Activated CD8-positive, alpha-beta T cell treated with anti-CD3 and anti-CD28 coated beads, Interleukin-2, amount 10 ng/mL, durations not matched to agents 7 days and 5 days (primary cell): Measurements from ENCODE around the gene JPH2. TPM values are rescaled to one million over a fixed set of nuclear protein-coding genes. Genes with fewer than 3 reads are reported as not detected.

Experiments
- ATAC-seq: fragments of 150-1000 bp; cut with Tn5 transposase; one replicate; pipeline ENCODE4 v1.10.0; 2021; ENCODE audit warnings: moderate library complexity
- CTCF ChIA-PET: fragments of 350-600 bp; sonication (Branson Sonifier 250); formaldehyde crosslinking; loops from one replicate; lab custom pipeline; 2021; ENCODE audit warnings: antibody characterized with exemption; lab: Charles Lee
- POLR2A ChIA-PET: fragments of 350-600 bp; sonication (Branson Sonifier 250); formaldehyde crosslinking; loops from one replicate; lab custom pipeline; 2021; ENCODE audit warnings: antibody characterized with exemption; lab: Charles Lee
- DNase-seq: peaks from one replicate; pipeline ENCODE4 v3.0.0-alpha.2; 2020
- H3K27ac Mint-ChIP-seq: one replicate; pipeline ENCODE4 v1.8.0; 2021; ENCODE audit warnings: mild to moderate bottlenecking, mixed read lengths
- H3K27me3 Mint-ChIP-seq: one replicate; pipeline ENCODE4 v1.8.0; 2021; ENCODE audit warnings: low read depth, mixed read lengths
- H3K36me3 Mint-ChIP-seq: one replicate; pipeline ENCODE4 v1.8.0; 2021; ENCODE audit warnings: low read depth, mixed read lengths
- H3K4me1 Mint-ChIP-seq: one replicate; pipeline ENCODE4 v1.8.0; 2021; ENCODE audit warnings: low read depth, mixed read lengths
- H3K4me3 Mint-ChIP-seq: one replicate; pipeline ENCODE4 v1.8.0; 2021; ENCODE audit warnings: mild to moderate bottlenecking, mixed read lengths
- H3K9me3 Mint-ChIP-seq: one replicate; pipeline ENCODE4 v1.8.0; 2022; ENCODE audit warnings: mixed read lengths; ENCODE audit not compliant: insufficient read depth
- total RNA-seq, 2 experiments: library from RNA; stranded (reverse); gene quantifications; one replicate each; pipeline ENCODE4 v1.2.3, GENCODE V29; 2021

The JPH2 gene
- total RNA-seq, 2 experiments from 2014 or later = 0.10 TPM; not detected in 1

DNA sequence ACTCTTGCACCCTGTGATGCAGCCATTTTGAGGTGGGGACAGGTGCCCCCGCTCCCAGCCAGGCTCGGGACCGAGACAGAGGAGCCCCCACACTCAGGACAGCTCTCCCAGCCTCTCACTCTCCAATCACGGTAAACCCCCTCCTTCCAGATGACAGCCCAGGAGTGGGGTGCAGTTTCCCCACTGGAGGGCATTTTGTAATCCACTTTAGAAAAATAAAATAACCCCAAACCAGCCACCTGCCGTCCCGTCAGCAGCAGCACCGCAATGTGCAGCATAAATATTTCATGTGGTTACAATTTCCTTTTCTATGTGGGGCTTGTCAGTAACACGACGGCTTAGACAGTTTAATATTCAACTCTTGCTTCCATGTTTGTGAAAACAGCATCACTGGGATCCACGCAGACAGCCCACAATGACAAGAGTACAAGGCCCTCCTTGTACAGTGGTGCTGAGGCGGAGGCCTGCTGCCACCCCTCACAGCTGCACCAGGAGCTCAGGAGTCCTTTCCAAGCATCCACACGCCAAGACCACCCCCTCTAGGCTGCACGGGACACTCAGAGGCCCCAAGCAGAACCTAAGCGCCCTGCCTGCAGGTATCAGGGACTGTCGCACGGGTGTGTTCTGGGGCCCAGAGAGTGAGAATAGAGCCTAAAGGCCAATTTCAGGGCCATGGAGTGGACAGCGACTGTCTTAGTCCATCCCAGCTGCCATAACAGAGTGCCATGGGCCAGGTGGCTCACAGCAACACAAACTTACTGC is 116.7 kb downstream of the JPH2 start:
- POLR2A ChIA-PET = interaction anchor here (1.3 to 3.3 kb wide), 6 partner anchors 9 to 613 kb away, joined by 3 to 22 read pairs (median 6); no protein-coding TSS in a partner anchor
- ATAC-seq = peak; percentile 34

GRCh38 chr20:44069203-44070011 is 117.6 kb downstream of the JPH2 start:
- Mint-ChIP-seq H3K27me3 (peaks cover 17% of the 10 kb centered on the region), H3K9me3 (no peaks in the 10 kb centered on the region), H3K4me1 (peaks cover 74% of the 10 kb centered on the region), H3K4me3 (peak overlapping the region; percentile 72), H3K27ac (peak overlapping the region; percentile 93), H3K36me3 (peaks cover 2% of the 10 kb centered on the region)
- ATAC-seq (peak; percentile 63), DNase-seq (peak; percentile 88)
- ChIA-PET CTCF (interaction anchor here (0.7 to 3.8 kb wide), 11 partner anchors 10 to 319 kb away, joined by 3 to 19 read pairs (median 6); no protein-coding TSS in a partner anchor), POLR2A (interaction anchor here (1.3 to 3.3 kb wide), 6 partner anchors 10 to 612 kb away, joined by 3 to 22 read pairs (median 6); no protein-coding TSS in a partner anchor)

More for the DNA sequence above, 116.7 kb downstream of the JPH2 start:
- CTCF ChIA-PET = interaction anchor here (1.2 to 3.8 kb wide), 6 partner anchors 10 to 320 kb away, joined by 3 to 19 read pairs (median 12); no protein-coding TSS in a partner anchor
- no peaks in the 10 kb centered on the region for H3K36me3 Mint-ChIP-seq
- peak; percentile 64 for DNase-seq
- peak overlapping the region; percentile 93 for H3K27ac Mint-ChIP-seq
- H3K4me3 Mint-ChIP-seq = peak overlapping the region; percentile 72
- peaks cover 14% of the 10 kb centered on the region for H3K27me3 Mint-ChIP-seq
- H3K4me1 Mint-ChIP-seq = peaks cover 84% of the 10 kb centered on the region
- H3K9me3 Mint-ChIP-seq = no peaks in the 10 kb centered on the region

DNA sequence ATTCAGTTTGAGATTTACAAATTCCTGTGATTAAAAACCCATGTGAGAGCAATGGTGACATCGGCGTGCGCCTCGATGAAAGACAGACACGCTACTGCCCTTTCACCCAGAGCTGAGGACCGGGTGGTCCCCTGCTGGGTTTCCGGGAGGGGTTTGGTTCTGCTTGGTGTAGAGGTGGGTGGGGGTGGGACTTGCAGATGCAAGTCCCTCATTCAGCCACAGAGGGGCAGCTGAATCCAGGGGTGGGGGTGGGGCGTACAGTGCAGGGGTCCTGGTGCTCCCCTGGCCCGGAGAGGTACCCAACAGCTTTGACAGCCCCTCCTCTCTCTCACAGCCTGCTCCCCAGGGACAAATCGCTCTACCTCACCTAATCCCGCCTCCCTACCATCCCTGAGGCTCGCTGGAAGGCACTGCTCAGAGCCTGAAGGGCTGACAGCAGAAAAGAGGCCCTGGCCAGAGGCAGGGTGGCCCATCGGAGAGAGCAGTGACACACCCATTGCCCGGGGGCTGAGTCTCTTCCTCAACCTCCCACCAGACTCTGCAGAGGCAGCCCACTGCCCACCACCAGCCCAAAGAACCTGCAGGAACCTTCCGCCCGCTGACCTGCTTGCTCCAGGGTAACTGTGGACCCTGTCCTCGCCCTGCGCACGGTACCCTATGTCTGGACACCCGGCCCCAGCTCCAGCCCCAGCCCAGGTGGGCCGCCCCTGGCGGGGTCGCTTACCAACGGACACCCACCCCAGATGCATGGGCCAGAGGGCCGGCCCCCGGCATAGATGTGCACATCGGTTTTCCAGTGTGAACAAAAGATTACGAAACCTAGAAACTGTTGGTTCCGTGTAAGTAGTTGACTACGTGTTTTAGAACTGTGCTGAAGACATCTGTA is 118.4 kb downstream of the JPH2 start:
- H3K9me3 Mint-ChIP-seq = no peaks in the 10 kb centered on the region
- H3K4me1 Mint-ChIP-seq = peaks cover 67% of the 10 kb centered on the region
- DNase-seq (no peak), ATAC-seq (peak; percentile 28)
- ChIA-PET POLR2A (interaction anchor here (0.9 to 3.3 kb wide), 6 partner anchors 11 to 611 kb away, joined by 3 to 22 read pairs (median 6); partner anchors contain the start of gene SRSF6), CTCF (interaction anchor here (0.7 to 3.8 kb wide), 10 partner anchors 9 to 318 kb away, joined by 3 to 19 read pairs (median 8); no protein-coding TSS in a partner anchor)
- peak overlapping the region; percentile 72 for H3K4me3 Mint-ChIP-seq
- H3K27ac Mint-ChIP-seq = peak overlapping the region; percentile 93
- H3K27me3 Mint-ChIP-seq = peaks cover 20% of the 10 kb centered on the region
- H3K36me3 Mint-ChIP-seq = peaks cover 2% of the 10 kb centered on the region

- no peak overlapping the region for H3K4me3 Mint-ChIP-seq
- no peak for DNase-seq
These were observed 119.3 kb downstream of the JPH2 start for GRCh38 chr20:44067650-44068081.

DNA sequence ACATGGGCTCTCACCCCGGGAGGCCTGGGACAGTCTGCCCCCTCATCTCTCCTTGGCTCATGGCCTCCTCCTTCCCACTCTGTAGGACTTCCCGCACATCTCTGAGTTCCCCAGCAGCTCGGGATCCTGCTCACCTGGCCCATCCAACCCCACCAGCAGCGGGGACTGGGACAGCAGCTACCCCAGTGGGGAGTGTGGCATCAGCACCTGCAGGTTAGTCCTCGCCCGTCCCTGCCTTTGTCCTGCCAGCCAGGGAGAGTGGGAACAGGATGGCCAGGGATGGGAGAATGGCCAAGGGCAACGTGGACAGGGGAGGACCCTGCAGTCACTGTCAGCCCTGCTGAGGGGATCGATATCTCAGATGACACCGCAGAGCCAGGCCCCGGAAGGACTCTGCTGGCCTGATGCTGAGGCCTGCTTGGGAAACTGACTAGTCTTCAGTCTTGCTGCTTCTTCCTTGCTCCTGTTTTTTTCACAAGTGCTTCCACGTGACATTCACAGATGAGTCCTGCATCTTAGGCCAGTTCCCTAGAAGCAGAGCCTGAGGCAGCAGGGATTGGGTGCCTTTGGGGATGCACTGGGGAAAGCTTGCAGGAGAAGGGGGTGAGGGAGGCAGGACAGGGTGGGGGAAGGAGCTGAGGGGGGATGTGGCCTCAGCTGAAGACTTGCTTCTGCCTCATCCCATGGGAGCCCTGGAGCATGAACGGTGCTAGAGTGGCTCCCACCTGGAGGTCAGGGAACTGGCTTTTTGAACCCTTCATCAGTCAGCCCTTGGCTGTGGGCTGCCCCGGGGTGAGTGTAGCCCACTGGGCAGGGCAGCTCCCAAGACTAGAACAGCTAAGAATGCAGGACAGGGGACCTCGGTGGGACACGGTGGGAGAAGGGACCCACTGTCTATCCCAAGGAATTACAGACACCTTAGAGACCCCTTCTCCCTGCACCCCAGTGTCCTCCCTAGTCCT is 120.1 kb downstream of the JPH2 start:
- DNase-seq (no peak), ATAC-seq (no peak)
- Mint-ChIP-seq H3K9me3 (no peaks in the 10 kb centered on the region), H3K36me3 (peaks cover 9% of the 10 kb centered on the region), H3K4me1 (peaks cover 55% of the 10 kb centered on the region), H3K4me3 (no peak overlapping the region), H3K27me3 (peaks cover 26% of the 10 kb centered on the region), H3K27ac (peak overlapping the region; percentile 54)
- POLR2A ChIA-PET = interaction anchor here (0.9 kb wide), 1 partner anchor 609 kb away, joined by 5 read pairs; the partner anchor contains the start of gene SRSF6
- CTCF ChIA-PET = interaction anchor here (2.1 to 3.8 kb wide), 2 partner anchors 10 to 17 kb away, joined by 6 to 16 read pairs; no protein-coding TSS in a partner anchor

More at GRCh38 chr20:44067650-44068081, 119.3 kb downstream of the JPH2 start:
- peaks cover 60% of the 10 kb centered on the region for H3K4me1 Mint-ChIP-seq
- POLR2A ChIA-PET = interaction anchor here (0.9 kb wide), 1 partner anchor 610 kb away, joined by 5 read pairs; the partner anchor contains the start of gene SRSF6
- CTCF ChIA-PET = interaction anchor here (2.1 to 3.8 kb wide), 3 partner anchors 11 to 16 kb away, joined by 6 to 19 read pairs (median 16); no protein-coding TSS in a partner anchor
- H3K9me3 Mint-ChIP-seq = no peaks in the 10 kb centered on the region
- H3K27ac Mint-ChIP-seq = peak overlapping the region; percentile 93
- ATAC-seq = no peak
- peaks cover 6% of the 10 kb centered on the region for H3K36me3 Mint-ChIP-seq
- peaks cover 27% of the 10 kb centered on the region for H3K27me3 Mint-ChIP-seq

GRCh38 chr20:44065401-44066340 is 121.3 kb downstream of the JPH2 start:
- Mint-ChIP-seq H3K4me3 (no peak overlapping the region), H3K36me3 (peaks cover 15% of the 10 kb centered on the region), H3K4me1 (peaks cover 52% of the 10 kb centered on the region), H3K9me3 (no peaks in the 10 kb centered on the region), H3K27me3 (peaks cover 26% of the 10 kb centered on the region), H3K27ac (no peak overlapping the region)
- no peak for ATAC-seq
- DNase-seq = no peak
- CTCF ChIA-PET = no interaction called here
- POLR2A ChIA-PET = no interaction called here

- Mint-ChIP-seq H3K36me3 (peaks cover 16% of the 10 kb centered on the region), H3K27me3 (peaks cover 27% of the 10 kb centered on the region), H3K27ac (no peak overlapping the region), H3K9me3 (no peaks in the 10 kb centered on the region), H3K4me3 (no peak overlapping the region), H3K4me1 (peaks cover 48% of the 10 kb centered on the region)
- ATAC-seq = no peak
- no peak for DNase-seq
- ChIA-PET CTCF (no interaction called here), POLR2A (interaction anchor here (1.0 kb wide), 1 partner anchor 7 kb away, joined by 3 read pairs; no protein-coding TSS in a partner anchor)
These were observed 122.2 kb downstream of the JPH2 start for GRCh38 chr20:44064501-44065400.
